Stimulated activated CD4-positive, alpha-beta T cell treated with anti-CD3 and anti-CD28 coated beads, Interleukin-2, amount 100 ng/mL, for 48 hours (primary cell): ENCODE measurements around the gene LSAMP.
"Not testable (repeated sequence)": the region's sequence is repeated elsewhere in the genome, so short reads cannot be mapped to it uniquely, and the experiment has no call there.

Source experiments
- DNase-seq, 2 donors: peaks; one replicate each; pipeline ENCODE4 v3.0.0-alpha.2; 2020

The LSAMP gene

GRCh38 chr3:116093374-116093773, 351.9 kb downstream of the LSAMP start:
- DNase-seq, result no peak

GRCh38 chr3:116087426-116087825, 357.9 kb downstream of the LSAMP start:
- no peak for DNase-seq

- no peak for DNase-seq
These were observed 360.1 kb downstream of the LSAMP start for GRCh38 chr3:116084999-116085791.

- DNase-seq, result no peak
These were observed 361.6 kb downstream of the LSAMP start for GRCh38 chr3:116083683-116084082.

- DNase-seq, result no peak
These were observed 366.7 kb downstream of the LSAMP start for GRCh38 chr3:116078561-116078960.

- no peak for DNase-seq
These were observed 367.7 kb downstream of the LSAMP start for GRCh38 chr3:116077557-116077956.

- no peak for DNase-seq
These were observed 368.2 kb downstream of the LSAMP start for GRCh38 chr3:116077059-116077458.

- DNase-seq, result not testable (repeated sequence)
These were observed 374.6 kb downstream of the LSAMP start for GRCh38 chr3:116070516-116071278.

- DNase-seq, result no peak
These were observed 375.2 kb downstream of the LSAMP start for GRCh38 chr3:116070061-116070460.

- DNase-seq, result no peak
These were observed 376.3 kb downstream of the LSAMP start for GRCh38 chr3:116069024-116069423.

GRCh38 chr3:116067326-116067725, 378.0 kb downstream of the LSAMP start:
- DNase-seq, result no peak

- no peak for DNase-seq
These were observed 379.8 kb downstream of the LSAMP start for GRCh38 chr3:116065501-116065900.

- no peak for DNase-seq
These were observed 380.6 kb downstream of the LSAMP start for GRCh38 chr3:116064646-116065045.

- DNase-seq, result no peak
These were observed 385.7 kb downstream of the LSAMP start for GRCh38 chr3:116059421-116060096.

- no peak for DNase-seq
These were observed 386.4 kb downstream of the LSAMP start for GRCh38 chr3:116058844-116059243.

- DNase-seq, result no peak
These were observed 387.8 kb downstream of the LSAMP start for GRCh38 chr3:116057400-116058006.

- DNase-seq, result no peak
These were observed 389.0 kb downstream of the LSAMP start for GRCh38 chr3:116056280-116056679.

- DNase-seq, result no peak
These were observed 392.3 kb downstream of the LSAMP start for GRCh38 chr3:116053017-116053416.

GRCh38 chr3:116052602-116053001, 392.7 kb downstream of the LSAMP start:
- DNase-seq, result no peak

GRCh38 chr3:116051586-116051985, 393.7 kb downstream of the LSAMP start:
- DNase-seq, result no peak

- no peak for DNase-seq
These were observed 394.2 kb downstream of the LSAMP start for GRCh38 chr3:116051040-116051439.

- DNase-seq, result no peak
These were observed 394.9 kb downstream of the LSAMP start for GRCh38 chr3:116050311-116050915.

GRCh38 chr3:116048991-116049390, 396.3 kb downstream of the LSAMP start:
- no peak for DNase-seq
